GDM1 (cell line): ENCODE results near the gene CD244.
"Not testable (repeated sequence)": the region's sequence is repeated elsewhere in the genome, so short reads cannot be mapped to it uniquely, and the experiment has no call there.

ENCODE experiments used
- DNase-seq: peaks from one replicate; lab custom pipeline; 2025; lab: John Stamatoyannopoulos, UW

CD244 gene, protein sequence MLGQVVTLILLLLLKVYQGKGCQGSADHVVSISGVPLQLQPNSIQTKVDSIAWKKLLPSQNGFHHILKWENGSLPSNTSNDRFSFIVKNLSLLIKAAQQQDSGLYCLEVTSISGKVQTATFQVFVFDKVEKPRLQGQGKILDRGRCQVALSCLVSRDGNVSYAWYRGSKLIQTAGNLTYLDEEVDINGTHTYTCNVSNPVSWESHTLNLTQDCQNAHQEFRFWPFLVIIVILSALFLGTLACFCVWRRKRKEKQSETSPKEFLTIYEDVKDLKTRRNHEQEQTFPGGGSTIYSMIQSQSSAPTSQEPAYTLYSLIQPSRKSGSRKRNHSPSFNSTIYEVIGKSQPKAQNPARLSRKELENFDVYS

DNA sequence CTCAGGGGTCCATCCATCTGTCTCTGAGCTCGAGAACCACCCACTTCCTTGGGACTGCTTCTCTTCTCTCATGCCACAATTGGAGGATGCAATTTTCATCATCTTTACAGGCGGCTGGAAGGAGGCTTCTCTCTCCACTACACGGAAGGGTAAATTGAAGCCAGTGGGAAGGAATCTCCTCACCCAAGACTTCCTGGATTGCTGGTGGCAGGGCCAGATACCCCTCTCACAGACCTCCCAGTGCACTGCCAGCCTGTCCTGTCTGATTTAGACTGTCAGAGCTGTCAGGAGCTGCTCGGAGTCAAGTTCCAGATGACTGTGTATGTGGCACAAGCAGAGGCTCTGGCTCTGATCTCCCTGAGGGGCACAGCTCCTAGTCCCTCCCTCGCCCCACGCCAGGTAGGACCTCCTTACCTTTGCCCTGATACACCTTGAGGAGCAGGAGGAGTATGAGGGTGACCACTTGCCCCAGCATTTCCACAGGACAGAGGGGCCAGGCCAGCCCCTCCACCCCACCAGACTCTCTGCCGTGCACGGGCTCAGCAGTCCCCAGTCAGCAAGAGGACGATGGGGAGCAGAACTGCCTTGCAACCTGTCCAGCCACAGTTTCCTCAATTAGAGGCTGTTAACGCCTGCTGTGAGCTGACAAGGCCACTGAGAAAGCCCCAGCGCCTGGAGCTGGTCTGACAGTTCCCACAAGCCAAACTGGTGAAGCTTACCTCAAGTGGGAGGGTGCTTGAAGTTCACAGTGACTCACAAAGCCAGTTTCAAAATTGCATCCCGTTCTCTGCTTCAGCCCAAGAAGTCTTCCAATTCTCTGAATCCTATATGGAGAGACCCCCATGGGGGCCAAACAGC is at the start of gene CD244:
TSS of gene CD244 (minus strand) at position 685 of the 858 bp plus-strand sequence. CDS start at position 475, 210 bp downstream.
- peak; percentile 95 for DNase-seq

DNA sequence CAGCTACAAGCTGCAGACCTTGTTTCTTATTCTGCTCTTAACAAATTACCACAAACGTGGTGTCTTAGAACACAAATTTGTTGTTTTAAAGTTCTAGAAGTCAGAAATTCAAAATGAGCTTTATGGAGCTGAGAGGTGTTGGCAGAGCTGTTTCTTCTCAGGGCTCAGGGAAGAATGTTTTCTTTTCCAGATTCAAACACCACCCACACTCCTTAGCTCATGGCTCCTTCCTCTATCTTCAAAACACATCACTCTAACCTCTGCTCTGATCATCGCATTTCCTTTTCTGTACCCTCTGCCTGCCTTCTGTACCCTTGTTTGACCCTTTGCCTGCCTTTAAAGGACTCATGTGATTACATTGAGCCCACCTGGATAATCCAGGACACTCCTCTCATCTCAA is 49.2 kb upstream of the CD244 start:
- DNase-seq, result no peak

DNA sequence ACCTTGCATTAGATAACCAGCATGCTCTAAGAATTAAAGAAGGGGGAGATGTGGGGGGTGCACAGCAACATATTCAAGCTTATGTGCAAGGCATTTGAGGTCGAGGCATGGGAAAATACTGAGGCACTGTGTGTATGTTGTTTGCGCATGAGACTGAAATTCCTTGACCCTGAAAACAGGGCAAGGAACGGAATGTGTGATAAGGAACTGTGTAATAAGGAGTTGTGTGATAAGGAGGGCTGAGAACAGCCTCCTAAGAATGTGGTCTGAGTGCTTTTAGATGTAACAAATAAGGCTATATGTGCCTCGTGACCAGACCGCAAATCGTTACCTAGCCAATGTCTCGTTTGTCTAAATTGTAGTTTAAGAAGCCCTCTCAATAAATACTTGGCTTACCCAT is 48.8 kb upstream of the CD244 start:
- DNase-seq, result no peak

DNA sequence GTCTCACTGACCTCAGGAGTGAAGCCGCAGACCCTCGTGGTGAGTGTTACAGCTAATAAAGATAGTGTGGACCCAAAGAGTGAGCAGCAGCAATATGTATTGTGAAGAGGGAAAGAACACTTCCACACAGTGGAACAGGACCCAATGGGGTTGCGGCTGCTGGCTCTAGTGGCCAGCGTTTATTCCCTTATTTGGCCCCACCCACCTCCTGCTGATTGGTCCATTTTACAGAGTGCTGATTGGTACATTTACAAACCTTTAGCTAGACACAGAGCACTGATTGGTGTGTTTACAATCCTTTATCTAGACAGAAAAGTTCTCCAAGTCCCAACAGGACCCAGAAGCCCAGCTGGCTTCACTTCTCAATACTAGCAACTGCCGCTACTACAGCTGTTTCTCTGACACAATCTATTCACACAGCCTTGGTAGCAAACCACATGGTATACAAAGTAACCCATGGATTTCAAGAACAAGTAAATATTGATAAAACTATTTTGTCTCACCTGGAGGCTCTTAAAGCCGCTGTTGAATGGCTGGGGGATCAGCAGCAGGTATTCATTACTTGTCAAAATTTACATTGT is 47.6 kb upstream of the CD244 start:
- DNase-seq, result no peak

DNA sequence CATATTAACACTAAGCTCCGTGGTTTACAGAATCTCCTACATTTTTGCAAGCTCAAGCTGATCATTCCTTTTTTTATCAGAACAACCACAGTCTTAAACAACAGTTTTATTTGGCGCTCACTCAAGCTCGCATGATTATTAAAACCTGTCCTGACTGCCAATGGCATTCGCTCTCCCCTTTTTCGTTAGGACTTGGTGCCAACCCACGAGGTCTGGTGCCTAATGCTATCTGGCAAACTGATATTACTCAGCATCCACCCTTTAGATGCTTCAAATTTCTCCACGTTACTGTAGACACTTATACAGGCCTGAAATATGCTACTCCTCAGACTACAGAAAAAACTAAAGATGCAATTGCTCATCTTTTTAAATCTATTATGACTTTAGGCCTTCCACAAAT is 45.3 kb upstream of the CD244 start:
- no peak for DNase-seq

DNA sequence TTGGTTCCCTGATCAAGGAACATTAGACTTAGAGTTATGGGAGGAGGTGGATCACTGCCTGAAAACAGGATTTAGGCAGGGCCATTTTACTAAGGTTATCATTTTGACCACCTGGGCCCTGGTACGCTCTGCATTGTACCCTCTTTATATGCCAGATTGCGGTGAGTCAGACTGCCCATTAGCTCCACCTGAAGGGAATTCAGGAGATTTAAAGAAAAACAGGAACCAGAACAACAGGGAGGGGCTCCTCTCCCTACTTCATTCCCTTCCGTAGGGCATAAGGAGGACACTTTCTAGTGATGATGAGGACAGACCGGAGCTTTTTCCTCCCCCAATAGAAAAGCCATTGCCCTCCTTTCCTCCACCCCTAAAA is 42.9 kb upstream of the CD244 start:
- DNase-seq, result no peak

DNA sequence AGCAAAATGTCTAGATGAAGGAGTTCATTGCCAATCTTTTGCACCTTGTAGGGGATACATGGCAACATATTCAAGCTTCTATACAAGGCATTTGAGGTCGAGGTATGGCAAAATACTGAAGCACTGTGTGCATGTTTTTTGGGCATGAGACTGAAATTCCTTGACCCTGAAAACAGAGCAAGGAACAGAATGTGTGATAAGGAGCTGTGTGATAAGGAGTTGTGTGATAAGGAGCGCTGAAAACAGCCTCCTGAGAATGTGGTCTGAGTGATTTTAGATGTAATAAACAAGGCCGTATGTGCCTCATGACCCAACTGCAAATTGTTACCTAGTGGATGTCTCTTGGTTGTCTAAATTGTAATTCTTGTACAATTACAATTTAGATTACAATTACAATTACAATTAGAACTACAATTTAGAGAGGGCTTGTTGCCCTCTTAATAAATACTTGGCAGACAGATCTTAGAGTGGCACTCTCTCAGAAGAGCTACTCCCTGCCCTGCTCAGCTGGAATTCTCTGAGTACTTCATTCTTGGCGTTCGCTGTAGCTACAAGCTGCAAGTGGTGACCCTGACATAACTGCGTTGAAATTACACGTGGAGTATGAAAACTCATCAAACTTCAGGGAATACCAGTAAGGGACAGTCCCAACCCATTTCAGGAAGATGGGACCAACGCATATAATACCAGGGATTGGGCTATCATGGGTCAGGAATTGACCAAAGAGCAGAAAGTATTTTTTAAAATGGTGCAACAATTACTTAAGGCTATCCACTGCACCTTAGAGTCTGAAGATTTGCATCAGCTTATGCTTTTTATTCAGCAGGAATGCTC is 42.3 kb upstream of the CD244 start:
- DNase-seq, result no peak

DNA sequence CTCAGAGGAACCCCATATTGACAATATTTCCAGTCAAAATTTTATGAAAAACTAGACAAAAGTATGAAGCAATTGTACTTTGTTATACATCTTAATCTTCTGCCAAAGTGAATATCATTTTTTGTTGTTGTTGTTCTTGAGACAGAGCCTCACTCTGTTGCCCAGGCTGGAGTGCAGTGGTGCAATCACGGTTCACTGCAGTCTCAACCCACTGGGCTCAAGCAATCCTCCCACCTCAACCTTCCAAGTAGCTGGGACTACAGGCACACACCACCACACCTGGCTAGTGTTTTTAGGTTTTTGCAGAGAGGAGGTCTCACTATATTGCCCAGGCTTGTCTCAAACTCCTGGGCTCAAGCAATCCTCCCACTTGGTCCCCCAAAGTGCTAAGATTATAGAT is 39.6 kb upstream of the CD244 start:
- DNase-seq, result not testable (repeated sequence)

DNA sequence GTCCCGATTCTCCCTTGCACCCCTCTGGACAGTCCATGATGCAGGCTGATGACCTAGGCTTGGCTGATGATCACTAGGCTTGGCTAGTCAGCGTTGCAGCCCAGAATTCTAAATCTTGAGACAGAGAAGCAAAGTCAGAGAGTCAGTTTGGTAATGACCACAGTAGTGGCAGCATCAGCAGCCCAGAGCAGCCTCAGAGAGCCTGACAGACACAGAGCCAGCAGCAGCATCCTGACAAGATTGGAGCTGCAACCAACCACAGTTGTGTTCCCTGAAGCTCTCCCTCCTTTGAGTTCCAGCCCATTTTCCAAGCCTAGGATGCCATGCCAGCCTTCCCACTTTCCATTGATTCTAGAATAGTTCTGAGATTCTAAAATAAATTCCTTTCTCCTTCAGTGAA is 39.1 kb upstream of the CD244 start:
- no peak for DNase-seq

DNA sequence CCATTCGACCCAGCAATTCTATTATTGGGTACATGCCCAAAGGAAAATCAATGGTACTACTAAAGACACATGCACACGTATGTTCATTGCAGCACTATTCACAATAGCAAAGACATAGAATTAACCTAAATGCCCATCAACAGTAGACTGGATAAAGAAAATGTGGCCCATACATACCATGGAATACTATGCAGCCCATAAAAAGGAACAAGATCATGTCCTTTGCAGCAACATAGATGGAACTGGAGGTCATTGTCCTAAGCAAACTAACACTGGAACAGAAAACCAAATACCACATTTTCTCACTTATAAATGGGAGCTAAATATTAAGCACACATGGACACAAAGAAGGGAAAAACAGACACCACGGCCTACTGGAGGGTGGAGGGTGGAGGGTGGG is 38.0 kb upstream of the CD244 start:
- DNase-seq, result not testable (repeated sequence)

DNA sequence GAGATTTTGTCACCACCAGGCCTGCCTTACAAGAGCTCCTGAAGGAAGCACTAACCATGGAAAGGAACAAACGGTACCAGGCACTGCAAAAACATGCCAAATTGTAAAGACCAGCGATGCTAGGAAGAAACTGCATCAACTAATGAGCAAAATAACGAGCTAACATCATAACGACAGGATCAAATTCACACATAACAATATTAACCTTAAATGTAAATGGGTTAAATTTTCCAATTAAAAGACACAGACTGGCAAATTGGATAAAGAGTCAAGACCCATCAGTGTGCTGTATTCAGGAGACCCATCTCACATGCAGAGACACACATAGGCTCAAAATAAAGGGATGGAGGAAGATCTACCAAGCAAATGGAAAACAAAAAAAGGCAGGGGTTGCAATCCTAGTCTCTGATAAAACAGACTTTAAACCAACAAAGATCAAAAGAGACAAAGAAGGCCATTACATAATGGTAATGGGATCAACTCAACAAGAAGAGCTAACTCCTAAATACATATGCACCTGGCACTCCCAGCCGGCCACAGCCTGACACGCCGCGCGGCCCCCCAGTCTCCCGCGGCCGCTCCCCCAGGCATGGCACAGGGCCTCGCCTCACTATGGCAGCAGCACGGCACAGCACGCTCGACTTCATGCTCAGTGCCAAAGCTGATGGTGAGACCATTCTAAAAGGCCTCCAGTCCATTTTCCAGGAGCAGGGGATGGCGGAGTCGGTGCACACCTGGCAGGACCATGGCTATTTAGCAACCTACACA is 31.9 kb upstream of the CD244 start:
- not testable (repeated sequence) for DNase-seq

DNA sequence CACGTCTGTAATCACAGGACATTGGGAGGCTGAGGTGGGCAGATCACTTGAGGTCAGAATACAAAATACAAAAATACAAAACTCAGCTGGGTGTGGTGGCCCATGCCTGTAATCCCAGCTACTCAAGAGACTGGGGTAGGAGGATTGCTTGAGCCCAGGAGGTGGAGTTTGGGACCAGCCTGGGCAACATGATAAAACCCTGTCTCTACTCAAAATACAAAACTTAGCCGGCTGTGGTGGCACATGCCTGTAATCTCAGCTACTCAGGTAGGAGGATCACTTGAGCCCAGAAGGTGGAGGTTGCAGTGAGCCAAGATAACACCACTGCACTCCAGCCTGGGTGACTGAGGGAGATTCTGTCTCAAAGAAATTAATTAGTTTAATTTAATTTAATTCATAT is 28.8 kb upstream of the CD244 start:
- no peak for DNase-seq

DNA sequence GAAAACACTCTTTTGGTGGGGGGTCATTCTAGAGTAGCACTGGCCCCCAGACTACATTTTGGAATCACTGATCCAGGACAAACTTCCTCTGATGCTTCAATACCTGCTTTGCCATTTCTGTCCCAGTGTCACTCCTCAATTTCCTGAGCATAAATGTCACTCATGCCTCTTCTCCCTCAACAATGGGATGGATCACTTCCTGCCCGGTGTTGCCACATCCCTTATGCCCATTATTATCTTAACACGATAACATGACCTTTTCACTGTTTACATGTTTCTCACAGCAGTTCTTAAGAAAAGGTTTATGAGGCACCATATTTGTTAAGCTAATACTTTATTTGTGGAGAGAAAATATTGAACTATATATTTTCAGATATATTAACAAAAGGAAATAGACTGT is 26.2 kb upstream of the CD244 start:
- no peak for DNase-seq

DNA sequence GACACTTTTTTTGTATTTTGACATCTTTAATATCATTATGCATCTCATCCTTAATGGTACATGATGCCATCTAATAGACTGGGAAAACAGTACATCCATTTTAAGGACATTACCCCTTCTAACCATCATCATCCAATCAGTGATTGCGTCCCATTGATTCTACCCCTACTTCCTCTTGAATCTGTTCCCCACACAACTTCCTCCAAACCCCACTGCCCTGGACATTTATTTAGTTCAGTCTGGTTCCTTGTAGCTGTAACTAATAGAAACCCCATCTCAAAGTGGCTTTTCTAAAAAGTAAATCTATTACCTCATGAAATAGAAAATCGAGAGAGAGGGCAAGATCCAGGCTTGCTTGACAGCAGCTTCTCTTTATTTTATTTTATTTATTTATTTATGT is 24.4 kb upstream of the CD244 start:
- DNase-seq, result no peak

DNA sequence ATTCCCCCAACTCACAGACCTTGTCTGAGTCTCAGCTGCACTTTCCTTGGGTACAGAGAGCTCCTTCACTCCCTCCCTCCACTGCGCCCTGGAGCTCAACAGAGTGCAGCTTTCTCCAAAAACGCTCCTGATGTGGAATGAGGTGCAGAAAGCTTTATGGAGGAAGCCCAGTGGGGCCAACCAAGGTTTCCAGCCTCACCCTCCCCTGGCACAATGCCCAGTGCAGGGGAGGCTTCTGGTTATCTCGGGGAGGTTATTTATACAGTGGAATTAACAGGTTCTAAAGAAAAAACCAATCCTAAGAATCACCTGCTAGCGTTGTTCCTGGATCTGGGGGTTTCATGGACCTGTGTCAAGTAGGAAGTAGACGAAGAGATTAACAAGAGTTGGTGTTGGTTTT is 22.4 kb upstream of the CD244 start, which contains the start of gene ITLN1:
TSS of gene ITLN1 (minus strand) at position 139 of the 400 bp plus-strand sequence. CDS start 303 bp downstream, outside the sequence.
- DNase-seq, result no peak

DNA sequence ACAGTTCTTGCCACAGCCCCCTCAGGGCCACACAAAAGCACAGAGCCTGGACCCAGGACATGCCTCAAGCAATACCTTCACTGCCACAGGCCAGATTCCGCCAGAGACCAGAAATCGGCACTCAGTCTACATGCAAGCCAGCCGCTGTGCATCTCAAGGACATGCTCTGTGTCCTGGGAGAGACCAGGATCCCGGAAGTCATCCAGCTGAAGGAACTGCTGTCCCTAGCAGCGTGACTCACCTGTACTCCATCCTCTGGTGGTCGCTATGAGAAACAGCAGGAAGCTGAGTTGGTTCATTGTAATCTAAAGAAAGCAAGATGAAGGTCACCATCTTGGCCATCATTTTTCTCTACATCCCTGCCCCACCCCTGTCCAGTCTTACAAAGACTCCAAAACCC is 21.9 kb upstream of the CD244 start:
- DNase-seq, result no peak

DNA sequence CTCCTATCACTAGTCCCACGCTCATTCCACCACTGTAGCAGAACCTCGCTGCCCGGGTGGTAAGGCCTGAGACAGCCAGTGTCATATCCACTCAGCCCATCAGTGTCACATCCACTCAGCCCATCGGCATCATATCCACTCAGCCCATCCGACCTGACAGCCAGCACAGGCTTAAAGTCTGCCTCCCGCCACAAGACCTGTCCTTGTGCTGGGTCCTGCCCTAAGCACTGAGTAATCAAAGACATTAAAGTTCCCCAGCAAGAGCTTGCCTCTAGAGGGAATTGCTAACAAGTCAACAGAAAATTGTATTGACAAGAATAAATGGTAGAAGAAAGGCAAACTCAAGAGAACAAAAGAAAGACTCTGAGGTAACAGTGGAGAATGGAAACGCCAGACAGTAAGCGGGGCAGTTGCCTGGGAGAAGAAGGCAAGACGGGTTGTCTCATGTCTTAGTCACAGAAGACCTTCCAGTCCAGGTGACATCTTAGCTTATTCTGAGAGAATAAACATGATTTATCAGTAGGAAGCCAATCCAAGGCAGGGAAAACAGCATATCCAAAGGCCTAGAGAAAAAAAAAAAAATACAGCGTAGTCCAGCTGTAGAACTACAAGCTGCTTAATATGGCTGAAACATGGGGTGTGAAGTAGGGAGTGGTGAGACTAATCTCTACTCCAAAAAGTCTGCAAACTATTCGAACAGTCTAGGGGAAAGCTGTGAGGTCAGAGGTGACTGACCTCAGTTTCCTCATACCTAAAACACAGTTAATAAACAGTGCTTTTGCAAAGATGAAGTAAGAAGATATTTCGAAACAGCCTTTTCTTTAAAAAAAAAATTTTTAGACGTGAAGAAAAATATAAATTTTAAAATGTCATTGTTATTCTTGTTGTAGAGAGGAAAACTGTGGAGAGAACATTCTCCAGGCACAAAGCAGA is 21.2 kb upstream of the CD244 start:
- no peak for DNase-seq

DNA sequence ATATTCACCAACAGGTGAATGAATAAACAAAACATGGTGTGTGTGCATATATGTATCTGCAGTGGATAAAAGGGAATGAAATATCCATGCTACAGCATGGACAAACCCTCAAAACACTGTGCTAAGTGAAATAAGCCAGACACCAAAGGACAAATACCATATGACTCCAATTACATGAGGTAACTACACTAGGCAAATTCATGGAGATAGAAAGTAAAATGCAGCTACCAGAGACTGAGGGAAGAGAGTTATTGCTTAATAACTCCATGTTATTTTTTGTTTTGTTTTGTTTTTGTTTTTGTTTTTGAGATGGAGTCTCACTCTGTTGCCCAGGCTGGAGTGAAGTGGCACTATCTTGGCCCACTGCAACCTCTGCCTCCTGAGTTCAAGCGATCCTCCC is 19.9 kb upstream of the CD244 start:
- no peak for DNase-seq

DNA sequence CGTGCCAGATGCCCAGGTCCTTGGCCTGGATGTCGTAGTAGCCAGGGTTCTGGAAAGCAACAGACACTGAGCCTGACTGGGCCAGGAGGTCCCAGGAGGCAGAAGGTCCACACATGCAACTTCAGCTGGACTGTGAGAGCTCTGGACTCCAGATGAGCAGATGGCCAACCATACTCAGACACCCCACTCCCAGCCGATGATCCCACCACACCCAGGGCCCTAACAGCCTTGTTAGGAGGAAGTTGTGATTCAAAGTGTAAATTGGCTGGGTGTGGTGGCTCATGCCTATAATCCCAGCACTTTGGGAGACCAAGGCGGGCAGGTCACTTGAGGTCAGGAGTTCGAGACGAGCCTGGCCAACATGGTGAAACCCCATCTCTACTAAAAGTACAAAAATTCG is 18.6 kb upstream of the CD244 start:
- DNase-seq, result not testable (repeated sequence)

DNA sequence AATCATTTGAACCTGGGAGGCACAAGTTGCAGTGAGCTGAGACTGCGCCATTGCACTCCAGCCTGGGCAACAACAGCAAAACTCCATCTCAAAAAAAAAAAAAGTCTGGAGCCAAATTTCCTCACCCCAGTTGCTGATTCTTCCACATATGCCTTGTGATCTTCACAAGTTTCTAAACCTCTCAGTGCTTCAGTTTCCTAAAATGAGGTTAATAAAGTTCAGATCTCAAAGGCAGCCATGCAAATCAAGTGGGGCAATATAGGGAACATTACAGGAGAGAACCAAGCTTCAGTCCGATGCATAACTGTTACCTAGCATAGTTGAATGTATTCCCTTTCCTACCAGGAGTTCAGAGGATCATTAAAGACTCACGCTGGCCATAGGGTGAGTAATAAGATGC is 17.5 kb upstream of the CD244 start:
- DNase-seq, result no peak
